Esophagus (tissue), 2 donors: Measurements from ENCODE around the gene SLAMF8. TPM values are rescaled to one million over a fixed set of nuclear protein-coding genes. Genes with fewer than 3 reads are reported as not detected.
A peak's percentile ranks its signal among the peaks of the same experiment; 100 is the strongest.

ENCODE experiments used
- H3K27ac ChIP-seq, 2 donors: one replicate each; pipeline ENCODE4 v1.5.1; 2013; ENCODE audit warnings: low read depth in 2 of 2, mild to moderate bottlenecking in 2 of 2, inconsistent platforms in 1 of 2, low read length in 1 of 2, moderate library complexity in 1 of 2
- H3K27me3 ChIP-seq, 2 donors: one replicate each; pipeline ENCODE4 v1.6.1; 2013; ENCODE audit warnings: low read length in 2 of 2, control low read depth in 1 of 2, mild to moderate bottlenecking in 1 of 2; ENCODE audit not compliant: insufficient read depth in 2 of 2, control insufficient read depth in 1 of 2
- H3K36me3 ChIP-seq, 2 donors: one replicate each; pipeline ENCODE4 v1.6.1; 2013; ENCODE audit warnings: low read length in 1 of 2; ENCODE audit not compliant: control insufficient read depth in 2 of 2, insufficient read depth in 2 of 2
- H3K4me1 ChIP-seq, 2 donors: one replicate each; pipeline ENCODE4 v1.6.1; 2013; ENCODE audit warnings: low read length in 1 of 2; ENCODE audit not compliant: control insufficient read depth in 2 of 2, insufficient read depth in 2 of 2
- H3K4me3 ChIP-seq, 2 donors: one replicate each; pipeline ENCODE4 v1.5.1; 2013; ENCODE audit warnings: low read length in 2 of 2, mild to moderate bottlenecking in 2 of 2, low read depth in 1 of 2, moderate library complexity in 1 of 2
- H3K9me3 ChIP-seq, 2 donors: one replicate each; pipeline ENCODE4 v1.6.1; 2013; ENCODE audit warnings: mild to moderate bottlenecking in 2 of 2, low read depth in 1 of 2, low read length in 1 of 2, moderate library complexity in 1 of 2; ENCODE audit not compliant: control insufficient read depth in 2 of 2, insufficient read depth in 1 of 2
- WGBS, 2 donors: extraction: QIAGEN DNeasy Blood & Tissue Kit; methylation state at CpG; one replicate each; pipeline ENCODE4 v1.1.7; 2013; 5-methylcytosine and 5-hydroxymethylcytosine counted together
- polyA plus RNA-seq, 2 donors: library from polyadenylated mRNA; stranded (reverse); fragments of 200-250 nt; gene quantifications; one replicate each; pipeline ENCODE4 v1.2.3, GENCODE V29; 2013
- donor health status: healthy with polysubstance abuse.
- donor health status: Bipolar disorder and iron deficiency.

The SLAMF8 gene
- polyA plus RNA-seq, 2 donors, result 0.33 to 0.81 TPM

GRCh38 chr1:159841749-159842148 lies 15.1 kb downstream of the SLAMF8 start:
- H3K36me3 ChIP-seq, result no peaks in the 10 kb centered on the region
- no peak overlapping the region for H3K27ac ChIP-seq
- no peaks in the 10 kb centered on the region for H3K4me1 ChIP-seq
- WGBS, 2 donors, result 78 to 82% methylated on average over 2 of the region's 2 CpGs
- H3K9me3 ChIP-seq, result no peaks in the 10 kb centered on the region
- H3K27me3 ChIP-seq, result no peaks in the 10 kb centered on the region
- H3K4me3 ChIP-seq, result no peak overlapping the region

GRCh38 chr1:159843459-159843858 lies 16.8 kb downstream of the SLAMF8 start:
- no peak overlapping the region for H3K4me3 ChIP-seq
- no peak overlapping the region for H3K27ac ChIP-seq
- 58 to 62% methylated on average over 4 of the region's 4 CpGs for WGBS, 2 donors
- no peaks in the 10 kb centered on the region for H3K27me3 ChIP-seq
- peaks cover 0 to 2% of the 10 kb centered on the region in 2 donors for H3K4me1 ChIP-seq
- H3K36me3 ChIP-seq, result no peaks in the 10 kb centered on the region
- H3K9me3 ChIP-seq, result no peaks in the 10 kb centered on the region

- 72 to 77% methylated on average over 13 of the region's 13 CpGs for WGBS, 2 donors
- Histone ChIP-seq H3K9me3 (no peaks in the 10 kb centered on the region), H3K36me3 (no peaks in the 10 kb centered on the region), H3K27ac (peak overlapping the region; percentile 34 to 82), H3K4me3 (no peak overlapping the region), H3K27me3 (no peaks in the 10 kb centered on the region), H3K4me1 (peaks cover 0 to 4% of the 10 kb centered on the region in 2 donors)
Measured at GRCh38 chr1:159845751-159846629, 19.3 kb downstream of the SLAMF8 start.

- 58 to 69% methylated on average over 4 of the region's 4 CpGs for WGBS, 2 donors
- no peaks in the 10 kb centered on the region for H3K27me3 ChIP-seq
- H3K36me3 ChIP-seq, result no peaks in the 10 kb centered on the region
- H3K9me3 ChIP-seq, result no peaks in the 10 kb centered on the region
- no peak overlapping the region for H3K27ac ChIP-seq
- peaks cover 0 to 4% of the 10 kb centered on the region in 2 donors for H3K4me1 ChIP-seq
- H3K4me3 ChIP-seq, result no peak overlapping the region
Measured at GRCh38 chr1:159847231-159847630, 20.6 kb downstream of the SLAMF8 start.

- Histone ChIP-seq H3K27ac (peak overlapping the region in 1 of 2 donors; percentile 65), H3K4me3 (no peak overlapping the region), H3K27me3 (no peaks in the 10 kb centered on the region), H3K4me1 (peaks cover 0 to 4% of the 10 kb centered on the region in 2 donors), H3K36me3 (no peaks in the 10 kb centered on the region), H3K9me3 (no peaks in the 10 kb centered on the region)
- WGBS, 2 donors, result 49 to 55% methylated on average over 3 of the region's 3 CpGs
Measured at GRCh38 chr1:159848326-159848725, 21.7 kb downstream of the SLAMF8 start.

- WGBS, 2 donors, result 46 to 74% methylated on average over 2 of the region's 2 CpGs
- no peaks in the 10 kb centered on the region for H3K9me3 ChIP-seq
- no peak overlapping the region for H3K4me3 ChIP-seq
- no peaks in the 10 kb centered on the region for H3K27me3 ChIP-seq
- H3K27ac ChIP-seq, result peak overlapping the region; percentile 84 to 95
- H3K36me3 ChIP-seq, result no peaks in the 10 kb centered on the region
- peaks cover 0 to 4% of the 10 kb centered on the region in 2 donors for H3K4me1 ChIP-seq
Measured at GRCh38 chr1:159849626-159850366, 23.1 kb downstream of the SLAMF8 start.

- H3K4me3 ChIP-seq, result no peak overlapping the region
- H3K4me1 ChIP-seq, result peaks cover 3 to 4% of the 10 kb centered on the region in 2 donors
- H3K27ac ChIP-seq, result no peak overlapping the region
- H3K27me3 ChIP-seq, result no peaks in the 10 kb centered on the region
- H3K36me3 ChIP-seq, result no peaks in the 10 kb centered on the region
- 66 to 73% methylated on average over 1 of the region's 1 CpG for WGBS, 2 donors
- H3K9me3 ChIP-seq, result no peaks in the 10 kb centered on the region
Measured at GRCh38 chr1:159851407-159851806, 24.7 kb downstream of the SLAMF8 start.

- H3K27me3 ChIP-seq, result no peaks in the 10 kb centered on the region
- peaks cover 2 to 6% of the 10 kb centered on the region in 2 donors for H3K4me1 ChIP-seq
- no peaks in the 10 kb centered on the region for H3K36me3 ChIP-seq
- H3K4me3 ChIP-seq, result peak overlapping the region in 1 of 2 donors; percentile 60
- H3K27ac ChIP-seq, result peak overlapping the region; percentile 94
- WGBS, 2 donors, result 19 to 27% methylated on average over 6 of the region's 6 CpGs
- H3K9me3 ChIP-seq, result no peaks in the 10 kb centered on the region
Measured at GRCh38 chr1:159853417-159854115, 26.9 kb downstream of the SLAMF8 start.

- WGBS, 2 donors, result 1 to 2% methylated on average over 31 of the region's 31 CpGs
- H3K36me3 ChIP-seq, result no peaks in the 10 kb centered on the region
- H3K27me3 ChIP-seq, result no peaks in the 10 kb centered on the region
Measured at GRCh38 chr1:159854116-159854692, 27.5 kb downstream of the SLAMF8 start.

More at GRCh38 chr1:159854116-159854692, 27.5 kb downstream of the SLAMF8 start:
- no peaks in the 10 kb centered on the region for H3K9me3 ChIP-seq
- H3K4me1 ChIP-seq, result peaks cover 2 to 9% of the 10 kb centered on the region in 2 donors
- H3K4me3 ChIP-seq, result peak overlapping the region; percentile 60 to 69
- H3K27ac ChIP-seq, result peak overlapping the region; percentile 94
